ENCODE data around the gene SLC2A4RG. TPM values are rescaled to one million over a fixed set of nuclear protein-coding genes. Genes with fewer than 3 reads are reported as not detected.

The SLC2A4RG gene
- total and polyA plus RNA-seq, 2 of the 13 experiments (the other 11 are each of a cell fraction or from before 2014, with no cell fraction given) = 91.4 to 95.9 TPM

GRCh38 chr20:63746751-63747315 lies 7.3 kb downstream of the SLC2A4RG start:
- peaks cover 16 to 20% of the 10 kb centered on the region in 2 experiments; a peak in 4 of 5 replicates for H3K36me3 ChIP-seq (replicated peaks in 1 of 2; ENCODE audit: control insufficient read depth in 1 of 2, insufficient read depth in 2 of 2, low read length in 2 of 2)

More at GRCh38 chr20:63746751-63747315, 7.3 kb downstream of the SLC2A4RG start:
- Histone ChIP-seq H4K20me1 (ENCODE audit: insufficient read depth, low read length) (no peaks in the 10 kb centered on the region), H3K9me3 (ENCODE audit: low read length) (no peaks in the 10 kb centered on the region), H3K27ac (ENCODE audit: extremely low read length, insufficient read depth, low read length) (no peak overlapping the region), H3K9ac (ENCODE audit: insufficient read depth, low read depth, low read length) (no peak overlapping the region), H3K4me1 (ENCODE audit: insufficient read depth, low read length) (peaks cover 78% of the 10 kb centered on the region), H2AFZ (ENCODE audit: low read length) (no peak overlapping the region), H3K27me3 (ENCODE audit: control insufficient read depth in 1 of 2, insufficient read depth in 2 of 2, low read length in 2 of 2) (no peaks in the 10 kb centered on the region), H3K79me2 (ENCODE audit: insufficient read depth, low read length) (peaks cover 2% of the 10 kb centered on the region), H3K4me2 (ENCODE audit: low read depth, low read length) (peak overlapping the region; percentile 16; the same call in 1 of the 2 replicates), H3K4me3 (replicated peaks in 1 of 3; ENCODE audit: insufficient read depth in 1 of 3, low read depth in 2 of 3, low read length in 3 of 3) (no peak overlapping the region; a peak in 1 of 6 replicates)
- FAIRE-seq (no peak), ATAC-seq (peak; percentile 1), DNase-seq (ENCODE audit: low spot score) (no peak)
- TF ChIP-seq HOXA3 (CRISPR knock-in tag; IDR thresholded peaks at IDR 0.05) = peak; percentile 16; the same call in 1 of the 2 replicates
- TF ChIP-seq, protein P1, sequence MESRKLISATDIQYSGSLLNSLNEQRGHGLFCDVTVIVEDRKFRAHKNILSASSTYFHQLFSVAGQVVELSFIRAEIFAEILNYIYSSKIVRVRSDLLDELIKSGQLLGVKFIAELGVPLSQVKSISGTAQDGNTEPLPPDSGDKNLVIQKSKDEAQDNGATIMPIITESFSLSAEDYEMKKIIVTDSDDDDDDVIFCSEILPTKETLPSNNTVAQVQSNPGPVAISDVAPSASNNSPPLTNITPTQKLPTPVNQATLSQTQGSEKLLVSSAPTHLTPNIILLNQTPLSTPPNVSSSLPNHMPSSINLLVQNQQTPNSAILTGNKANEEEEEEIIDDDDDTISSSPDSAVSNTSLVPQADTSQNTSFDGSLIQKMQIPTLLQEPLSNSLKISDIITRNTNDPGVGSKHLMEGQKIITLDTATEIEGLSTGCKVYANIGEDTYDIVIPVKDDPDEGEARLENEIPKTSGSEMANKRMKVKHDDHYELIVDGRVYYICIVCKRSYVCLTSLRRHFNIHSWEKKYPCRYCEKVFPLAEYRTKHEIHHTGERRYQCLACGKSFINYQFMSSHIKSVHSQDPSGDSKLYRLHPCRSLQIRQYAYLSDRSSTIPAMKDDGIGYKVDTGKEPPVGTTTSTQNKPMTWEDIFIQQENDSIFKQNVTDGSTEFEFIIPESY (CRISPR knock-in tag; IDR thresholded peaks at IDR 0.05) = peak; percentile 96
- TF ChIP-seq ZNF782 (CRISPR knock-in tag; IDR thresholded peaks at IDR 0.05; ENCODE audit: borderline replicate concordance) = no peak
- 0 out of 2 replicates have a peak, but pooled peaks have one; percentile 43 for TF ChIP-seq DR1 (CRISPR knock-in tag; IDR thresholded peaks at IDR 0.05)
- no peak for TF ChIP-seq CAMTA2 (CRISPR knock-in tag; IDR thresholded peaks at IDR 0.05; ENCODE audit: borderline replicate concordance)
- peak in 1 of 2 experiments; percentile 2; a peak in 1 of 4 replicates for TF ChIP-seq POLR2A (IDR thresholded peaks at IDR 0.05; ENCODE audit: insufficient read depth in 1 of 2, low read depth in 2 of 2, low read length in 2 of 2)
- TF ChIP-seq, protein P2, sequence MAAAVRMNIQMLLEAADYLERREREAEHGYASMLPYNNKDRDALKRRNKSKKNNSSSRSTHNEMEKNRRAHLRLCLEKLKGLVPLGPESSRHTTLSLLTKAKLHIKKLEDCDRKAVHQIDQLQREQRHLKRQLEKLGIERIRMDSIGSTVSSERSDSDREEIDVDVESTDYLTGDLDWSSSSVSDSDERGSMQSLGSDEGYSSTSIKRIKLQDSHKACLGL (CRISPR knock-in tag; IDR thresholded peaks at IDR 0.05) = 0 out of 2 replicates have a peak, but pooled peaks have one; percentile 1
- peak; percentile 70 for TF ChIP-seq AGO2 (optimal IDR thresholded peaks at IDR 0.05; ENCODE audit: low read depth, low read length)
- 0 out of 2 replicates have a peak, but pooled peaks have one; percentile 21 for TF ChIP-seq ZNF225 (CRISPR knock-in tag; IDR thresholded peaks at IDR 0.05)
- TF ChIP-seq AGO1 (IDR thresholded peaks at IDR 0.05; ENCODE audit: low read depth, low read length, poor library complexity, severe bottlenecking) = peak; percentile 90
- no peak for TF ChIP-seq MATR3 (CRISPR knock-in tag; IDR thresholded peaks at IDR 0.05)
- TF ChIP-seq ZFYVE20 (CRISPR knock-in tag; IDR thresholded peaks at IDR 0.05; ENCODE audit: borderline replicate concordance, low read depth) = 0 out of 2 replicates have a peak, but pooled peaks have one; percentile 49
- TF ChIP-seq HNRNPK (IDR thresholded peaks at IDR 0.05; ENCODE audit: low read depth, low read length, poor library complexity, severe bottlenecking) = peak; percentile 37
- peak; percentile 92 for TF ChIP-seq CHCHD3 (CRISPR knock-in tag; IDR thresholded peaks at IDR 0.05)
- peak; percentile 65; the same call in 1 of the 2 replicates for TF ChIP-seq ZHX1 (CRISPR knock-in tag; IDR thresholded peaks at IDR 0.05; ENCODE audit: low read depth)
- no peak for TF ChIP-seq ATF1 (CRISPR knock-in tag; IDR thresholded peaks at IDR 0.05)
- TF ChIP-seq RBM39 (IDR thresholded peaks at IDR 0.05; ENCODE audit: low read depth, low read length, poor library complexity, severe bottlenecking) = peak; percentile 11
- intact Hi-C loops (cut with micrococcal nuclease; ENCODE audit: unreplicated experiment) (loop anchor here (10.0 kb wide), 1 partner anchor 118 kb away; the partner anchor contains the start of genes ABHD16B and TPD52L2), in situ Hi-C loops (cut with HindIII; ENCODE audit: extremely low pct_ligation_motif_present, low pct_unique_long_range_greater_than_20kb) (no loop called here)
- ChIA-PET POLR2A (interaction anchor here (1.2 to 5.1 kb wide), 2 partner anchors 9 to 39 kb away, joined by 4 to 28 read pairs; partner anchors contain the start of genes ARFRP1, LIME1, SLC2A4RG and ZGPAT), CTCF (ENCODE audit: low intra/inter-chr PET ratio, low total read pairs) (no interaction called here)
- 92% methylated on average over 46 of the region's 47 CpGs for WGBS (ENCODE audit: low lambda C conversion rate)
- BruUV-seq (replicated peaks) = no TSS peak

Data from HepG2 (cell line).